Transverse colon (tissue), 4 donors: ENCODE data around the gene PACS2.
A peak's percentile ranks its signal among the peaks of the same experiment; 100 is the strongest.

Source experiments
- CTCF ChIP-seq, 5 experiments: fragments of 200-600 bp in 3 of 5; fragments of 450-650 bp in 2 of 5; sonication (generic) in 3 of 5; IDR thresholded peaks; 1 replicate in 2 of 5; 2 replicates in 3 of 5; pipeline ENCODE4 v1.5.1; 2016 to 2017; ENCODE audit warnings: antibody characterized with exemption in 5 of 5, inconsistent platforms in 3 of 5, mild to moderate bottlenecking in 2 of 5, moderate library complexity in 1 of 5
- EP300 ChIP-seq: sonication (generic); formaldehyde crosslinking; IDR thresholded peaks from one replicate; pipeline ENCODE4 v1.6.1; 2017; ENCODE audit warnings: antibody characterized with exemption, low read depth
- POLR2A ChIP-seq: fragments of 450-650 bp; IDR thresholded peaks from one replicate; pipeline ENCODE4 v1.6.1; 2016; ENCODE audit warnings: antibody characterized with exemption, mild to moderate bottlenecking, moderate library complexity
- POLR2AphosphoS5 ChIP-seq, 3 donors: sonication (generic); formaldehyde crosslinking; IDR thresholded peaks; one replicate each; pipeline ENCODE4 v1.6.1; 2016; ENCODE audit warnings: antibody characterized with exemption in 3 of 3

- TF ChIP-seq POLR2A (peak; percentile 75), CTCF (IDR thresholded peaks at IDR 0.05) (no peak), POLR2AphosphoS5 (IDR thresholded peaks at IDR 0.05) (peak in 2 of 3 donors; percentile 64 to 80), EP300 (no peak)
These were observed 13.2 kb upstream of the PACS2 start for GRCh38 chr14:105301103-105301914.
